COLO829 (cell line): ENCODE measurements around the gene CCR5AS.
"Not testable (repeated sequence)": the region's sequence is repeated elsewhere in the genome, so short reads cannot be mapped to it uniquely, and the experiment has no call there.

Experiments
- DNase-seq: peaks from one replicate; pipeline ENCODE4 v3.0.0; 2012; ENCODE audit warnings: low spot score

Gene CCR5AS

GRCh38 chr3:46356276-46356675 lies 50.6 kb downstream of the CCR5AS start:
- no peak for DNase-seq

DNA sequence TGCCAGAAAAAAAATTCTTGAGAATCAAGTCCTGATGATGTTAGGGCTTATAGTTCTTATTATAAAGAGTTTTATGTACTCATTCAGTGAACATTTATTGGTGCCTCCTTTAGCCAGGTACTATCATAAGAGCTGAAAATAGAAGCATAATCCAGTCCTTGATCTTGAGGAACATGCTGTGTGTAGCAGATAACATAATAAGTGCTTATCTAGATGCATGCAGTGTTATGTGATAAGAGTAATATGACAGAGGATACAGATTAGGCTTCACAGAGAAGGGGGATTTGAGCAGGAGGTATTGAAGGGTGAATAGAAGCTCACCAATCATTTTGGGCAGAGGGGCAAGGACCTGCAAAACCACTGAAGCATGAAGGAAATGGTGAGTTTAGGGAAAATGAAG lies 51.9 kb downstream of the CCR5AS start:
- DNase-seq: no peak

GRCh38 chr3:46354478-46354877 lies 52.4 kb downstream of the CCR5AS start:
- DNase-seq: no peak

DNA sequence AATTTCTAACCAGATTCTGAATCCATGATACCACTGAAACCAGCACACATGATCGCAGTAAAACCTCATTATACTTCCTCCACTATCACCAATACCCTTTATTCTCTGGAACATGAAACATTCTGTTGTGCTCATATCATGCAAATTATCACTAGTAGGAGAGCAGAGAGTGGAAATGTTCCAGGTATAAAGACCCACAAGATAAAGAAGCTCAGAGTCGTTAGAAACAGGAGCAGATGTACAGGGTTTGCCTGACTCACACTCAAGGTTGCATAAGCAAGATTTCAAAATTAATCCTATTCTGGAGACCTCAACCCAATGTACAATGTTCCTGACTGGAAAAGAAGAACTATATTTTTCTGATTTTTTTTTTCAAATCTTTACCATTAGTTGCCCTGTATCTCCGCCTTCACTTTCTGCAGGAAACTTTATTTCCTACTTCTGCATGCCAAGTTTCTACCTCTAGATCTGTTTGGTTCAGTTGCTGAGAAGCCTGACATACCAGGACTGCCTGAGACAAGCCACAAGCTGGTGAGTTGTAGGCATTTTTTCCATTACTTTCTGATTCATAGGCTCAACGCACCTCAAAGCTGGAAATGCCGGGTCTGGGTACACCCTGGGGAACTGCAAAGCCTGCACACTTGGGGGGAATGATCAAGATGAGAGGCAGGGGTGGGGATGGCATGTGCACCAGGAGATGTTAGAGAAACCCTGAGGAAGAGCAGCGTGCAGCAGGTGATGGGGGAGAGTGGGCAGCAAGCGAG lies 53.0 kb downstream of the CCR5AS start, which contains the start of gene CCR2:
TSS of gene CCR2 (plus strand) at position 465 of the 764 bp plus-strand sequence. CDS start 3,417 bp downstream, outside the sequence.
- DNase-seq: no peak

DNA sequence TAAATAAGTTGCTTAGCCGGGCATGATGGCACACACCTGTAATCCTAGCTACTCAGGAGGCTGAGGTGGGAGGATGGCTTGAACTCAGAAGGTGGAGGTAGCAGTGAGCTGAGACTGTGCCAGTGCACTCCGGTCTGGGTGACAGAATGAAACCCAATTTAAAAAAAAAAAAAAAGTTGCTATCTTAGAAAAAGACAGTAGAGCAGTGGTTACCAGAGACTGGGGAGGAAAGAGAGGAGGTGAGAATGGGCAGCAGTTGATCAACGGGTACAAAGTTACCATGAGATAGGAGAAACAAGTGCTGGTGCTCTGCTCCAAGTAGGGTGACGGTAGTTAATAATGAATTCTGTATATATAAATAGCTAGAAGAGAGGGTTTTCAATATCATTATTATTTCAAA lies 53.8 kb downstream of the CCR5AS start:
- DNase-seq: no peak

- no peak for DNase-seq
These were observed 55.2 kb downstream of the CCR5AS start for GRCh38 chr3:46351646-46352045.

GRCh38 chr3:46350262-46350565 lies 56.7 kb downstream of the CCR5AS start:
- DNase-seq: no peak

DNA sequence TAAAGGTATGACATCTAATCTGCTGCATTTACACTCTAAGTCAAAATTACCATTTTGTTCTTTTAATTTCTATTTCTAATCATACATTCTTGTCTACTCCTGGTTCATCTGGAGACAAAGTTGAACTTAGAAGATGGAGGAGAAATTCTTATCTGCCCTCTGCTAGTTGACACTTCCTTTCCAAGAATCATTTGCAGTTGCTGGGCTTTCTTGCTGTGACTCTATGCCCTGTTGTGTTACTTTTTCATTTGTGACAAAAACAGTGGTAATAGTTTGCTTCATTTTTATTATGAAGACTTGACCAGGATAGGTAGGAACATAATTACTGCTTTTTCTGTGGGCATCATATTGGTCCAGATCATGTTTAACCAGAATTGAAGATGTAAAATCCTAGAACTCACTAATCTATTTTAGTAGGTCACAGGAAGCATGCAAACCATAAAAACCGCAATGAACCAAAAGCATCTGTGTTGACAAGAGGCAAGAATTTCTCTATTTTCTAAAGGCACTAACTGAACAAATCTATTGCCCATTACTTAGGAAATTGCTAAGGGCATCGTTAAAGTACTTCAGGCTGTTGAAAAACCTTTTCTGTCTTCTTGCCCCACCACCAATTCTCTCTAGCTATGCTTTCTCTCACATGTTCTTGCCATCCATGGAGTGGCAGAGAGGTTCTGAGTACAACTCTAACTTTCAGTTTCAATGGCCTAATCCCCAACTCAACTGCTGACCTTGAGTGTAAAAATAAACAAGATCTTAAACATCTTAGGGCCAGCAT lies 57.2 kb downstream of the CCR5AS start:
- DNase-seq: no peak

- no peak for DNase-seq
These were observed 57.9 kb downstream of the CCR5AS start for GRCh38 chr3:46348823-46349482.

- no peak for DNase-seq
These were observed 62.4 kb downstream of the CCR5AS start for GRCh38 chr3:46344476-46344875.

DNA sequence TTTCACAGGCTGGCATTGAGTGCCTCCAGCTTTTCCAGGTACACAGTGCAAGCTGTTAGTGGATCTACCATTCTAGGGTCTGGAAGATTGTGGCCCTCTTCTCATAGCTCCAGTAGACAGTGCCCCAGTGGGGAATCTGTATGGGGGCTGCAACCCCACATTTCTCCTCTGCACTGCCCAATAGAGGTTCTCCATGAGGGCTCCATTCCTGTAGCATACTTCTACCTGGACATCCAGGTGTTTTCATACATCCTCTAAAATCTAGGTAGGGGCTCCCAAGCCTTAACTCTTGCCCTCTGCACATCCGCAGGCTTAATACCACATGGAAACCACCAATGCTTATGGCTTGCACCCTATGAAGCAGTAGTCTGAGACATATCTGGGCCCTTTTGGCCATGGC lies 68.0 kb downstream of the CCR5AS start:
- DNase-seq: no peak

DNA sequence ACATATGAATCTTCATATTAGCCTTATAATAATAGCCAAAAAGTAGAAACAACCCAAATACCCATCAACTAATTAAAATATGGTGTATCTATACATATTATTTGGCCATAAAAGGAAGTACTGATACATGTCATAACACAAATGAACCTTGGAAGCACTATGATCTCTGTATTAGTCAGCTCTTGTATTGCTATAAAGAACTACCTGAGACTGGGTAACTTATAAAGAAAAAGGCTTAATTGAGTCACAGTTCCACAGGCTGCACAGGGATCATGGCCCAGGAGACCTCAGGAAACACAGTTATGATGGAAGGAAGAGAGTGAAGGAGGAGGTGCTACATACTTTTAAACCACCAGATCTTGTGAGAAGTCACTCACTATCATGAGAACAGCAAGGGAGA lies 69.0 kb downstream of the CCR5AS start:
- DNase-seq: no peak

- no peak for DNase-seq
These were observed 71.3 kb downstream of the CCR5AS start for GRCh38 chr3:46335541-46335940.

- no peak for DNase-seq
These were observed 72.0 kb downstream of the CCR5AS start for GRCh38 chr3:46334741-46335478.

DNA sequence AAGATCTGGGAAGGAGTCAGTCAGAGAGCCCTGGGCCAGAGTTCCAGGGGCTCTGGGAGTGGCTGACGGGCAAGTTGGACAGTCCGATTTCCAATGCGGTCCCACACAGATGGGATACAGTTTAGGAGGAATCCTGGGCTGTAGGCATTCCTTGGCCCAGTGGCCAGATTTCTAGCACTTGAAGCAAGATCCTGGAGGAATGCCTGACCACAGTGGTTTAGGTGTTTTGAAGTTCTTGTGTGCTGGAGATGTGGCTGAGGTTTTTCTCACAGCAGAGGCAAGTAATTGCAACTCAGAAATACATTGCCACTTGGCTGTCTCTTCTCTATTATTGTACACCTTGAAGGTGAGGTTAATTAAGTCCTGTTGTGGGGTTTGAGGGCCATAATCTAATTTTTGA lies 76.2 kb downstream of the CCR5AS start:
- not testable (repeated sequence) for DNase-seq

DNA sequence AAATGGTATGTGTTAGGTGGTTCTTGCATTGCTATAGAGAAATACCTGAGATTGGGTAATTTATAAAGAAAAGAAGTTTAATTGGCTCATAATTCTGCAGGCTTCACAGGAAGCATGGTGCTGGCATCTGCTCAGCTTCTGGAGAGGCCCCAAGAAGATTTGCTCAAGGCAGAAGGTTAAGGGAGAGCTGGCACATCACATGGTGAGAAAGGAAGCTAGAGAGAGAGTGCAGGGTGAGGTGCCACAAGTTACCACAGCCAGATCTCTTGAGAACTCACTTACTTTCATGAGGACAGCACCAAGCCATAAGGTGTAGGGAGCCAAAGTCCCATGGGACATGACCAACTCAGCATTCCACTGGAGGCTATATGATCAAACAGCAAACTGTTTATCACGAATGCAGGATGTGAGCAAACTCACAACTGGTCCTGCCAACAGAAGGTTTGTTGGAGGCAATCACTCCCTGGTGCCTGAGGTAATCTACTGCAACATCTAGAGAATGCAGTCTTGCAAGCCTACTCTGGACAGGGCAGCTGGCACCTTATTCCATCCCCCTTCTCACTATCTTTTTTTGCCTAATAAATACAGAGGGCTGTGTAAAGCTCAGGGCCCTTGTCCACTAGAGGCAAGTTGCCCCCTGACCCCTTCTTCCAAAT lies 81.1 kb downstream of the CCR5AS start:
- no peak for DNase-seq

DNA sequence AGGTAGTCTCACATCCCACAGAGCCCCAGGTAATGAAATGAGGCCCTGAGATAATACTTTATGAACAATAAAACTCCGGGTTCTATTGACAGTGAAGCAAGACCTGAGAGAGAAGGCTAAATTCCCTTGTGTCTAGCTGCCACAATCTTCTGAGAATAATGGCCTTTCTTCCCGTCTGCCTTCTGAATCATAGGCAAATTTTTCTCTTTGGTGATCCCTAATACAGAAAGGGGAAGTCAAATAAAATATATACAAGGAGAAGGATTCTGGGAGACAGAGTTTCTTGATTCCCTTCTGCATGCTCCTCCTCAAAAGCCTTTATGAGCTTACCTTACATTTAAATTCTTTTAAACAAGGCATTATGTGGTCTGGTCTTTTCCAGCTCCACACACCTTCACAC lies 82.8 kb downstream of the CCR5AS start:
- no peak for DNase-seq

- DNase-seq: no peak
These were observed 85.3 kb downstream of the CCR5AS start for GRCh38 chr3:46321461-46322104.

GRCh38 chr3:46318207-46318927 lies 88.5 kb downstream of the CCR5AS start:
- no peak for DNase-seq

GRCh38 chr3:46316206-46316605 lies 90.7 kb downstream of the CCR5AS start:
- no peak for DNase-seq

GRCh38 chr3:46314517-46314916 lies 92.3 kb downstream of the CCR5AS start:
- no peak for DNase-seq
